Loucy (cell line): Measurements from ENCODE around the gene YES1.

Experiments used
- CTCF ChIP-seq: fragments of 200-600 bp; sonication (generic); conservative IDR thresholded peaks from 2 replicates; pipeline ENCODE4 v1.5.1; 2014; ENCODE audit warnings: mild to moderate bottlenecking, antibody characterized with exemption, low read length
- EZH2phosphoT487 ChIP-seq: fragments of 200-600 bp; IDR thresholded peaks from 2 replicates; pipeline ENCODE4 v1.6.1; 2018; ENCODE audit warnings: antibody characterized with exemption, mild to moderate bottlenecking, moderate library complexity, borderline replicate concordance

DNA sequence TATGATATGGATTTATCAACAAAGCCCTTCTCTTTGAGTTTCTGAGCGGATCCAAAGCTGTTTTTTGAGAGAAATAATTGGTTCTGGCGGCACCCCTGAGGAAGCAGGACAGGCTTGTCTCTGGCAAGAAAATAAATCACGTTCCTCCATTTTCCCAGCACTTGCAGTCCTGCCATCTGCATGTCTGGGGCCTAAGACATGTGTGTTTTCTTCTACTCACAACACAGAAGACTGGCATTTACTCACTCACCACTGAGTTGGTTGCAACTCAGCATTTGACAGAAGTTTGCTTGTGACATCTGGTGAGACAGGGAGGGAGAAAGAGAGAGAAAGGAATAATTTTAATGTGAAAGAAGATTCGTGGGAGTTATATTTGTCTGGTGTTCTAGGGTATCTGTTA is 37.0 kb upstream of the YES1 start:
- TF ChIP-seq CTCF (no peak), EZH2phosphoT487 (no peak)
